HG02981 (cell line): ENCODE measurements around the gene POLE.
"Not testable (repeated sequence)": the region's sequence is repeated elsewhere in the genome, so short reads cannot be mapped to it uniquely, and the experiment has no call there.

Source experiments
- ATAC-seq: cut with Tn5 transposase; IDR thresholded peaks from one replicate; pipeline ENCODE4 v1.9.1; 2021; ENCODE audit warnings: mild to moderate bottlenecking, moderate library complexity; ENCODE audit not compliant: unreplicated experiment

POLE gene

DNA sequence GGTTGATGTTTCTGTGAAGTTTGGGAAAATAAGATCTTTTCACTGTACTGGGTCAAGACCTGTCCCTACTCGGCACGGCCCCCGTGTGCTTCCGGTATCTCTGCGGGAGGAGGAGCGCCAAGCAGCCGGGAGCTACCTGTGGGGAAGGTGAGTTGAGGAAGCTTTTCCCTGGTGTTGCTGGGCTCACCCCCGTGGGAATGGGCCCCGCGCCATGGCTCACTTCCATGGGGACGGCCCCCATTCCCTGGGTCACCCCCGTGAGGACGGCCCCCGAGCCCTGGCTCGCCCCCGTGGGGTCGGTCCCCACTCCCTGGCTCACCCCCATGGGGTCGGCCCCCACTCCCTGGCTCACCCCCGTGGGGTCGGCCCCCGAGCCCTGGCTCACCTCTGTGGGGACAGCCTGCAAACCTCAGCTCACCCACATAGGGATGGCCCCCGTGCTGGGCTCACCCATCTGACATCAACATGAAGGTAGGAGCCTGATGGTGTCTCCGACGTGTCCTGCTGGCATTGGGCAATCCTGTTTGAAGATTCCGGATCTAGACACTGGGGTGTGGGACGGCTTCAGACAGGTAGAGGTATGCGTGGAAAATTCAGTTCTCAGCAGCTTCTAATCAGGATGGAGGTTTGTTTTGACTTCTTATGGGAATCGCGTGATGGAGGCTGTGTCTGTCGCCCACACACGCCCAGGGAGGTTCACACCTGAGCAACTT, 85.8 kb downstream of the POLE start:
- ATAC-seq, result no peak

DNA sequence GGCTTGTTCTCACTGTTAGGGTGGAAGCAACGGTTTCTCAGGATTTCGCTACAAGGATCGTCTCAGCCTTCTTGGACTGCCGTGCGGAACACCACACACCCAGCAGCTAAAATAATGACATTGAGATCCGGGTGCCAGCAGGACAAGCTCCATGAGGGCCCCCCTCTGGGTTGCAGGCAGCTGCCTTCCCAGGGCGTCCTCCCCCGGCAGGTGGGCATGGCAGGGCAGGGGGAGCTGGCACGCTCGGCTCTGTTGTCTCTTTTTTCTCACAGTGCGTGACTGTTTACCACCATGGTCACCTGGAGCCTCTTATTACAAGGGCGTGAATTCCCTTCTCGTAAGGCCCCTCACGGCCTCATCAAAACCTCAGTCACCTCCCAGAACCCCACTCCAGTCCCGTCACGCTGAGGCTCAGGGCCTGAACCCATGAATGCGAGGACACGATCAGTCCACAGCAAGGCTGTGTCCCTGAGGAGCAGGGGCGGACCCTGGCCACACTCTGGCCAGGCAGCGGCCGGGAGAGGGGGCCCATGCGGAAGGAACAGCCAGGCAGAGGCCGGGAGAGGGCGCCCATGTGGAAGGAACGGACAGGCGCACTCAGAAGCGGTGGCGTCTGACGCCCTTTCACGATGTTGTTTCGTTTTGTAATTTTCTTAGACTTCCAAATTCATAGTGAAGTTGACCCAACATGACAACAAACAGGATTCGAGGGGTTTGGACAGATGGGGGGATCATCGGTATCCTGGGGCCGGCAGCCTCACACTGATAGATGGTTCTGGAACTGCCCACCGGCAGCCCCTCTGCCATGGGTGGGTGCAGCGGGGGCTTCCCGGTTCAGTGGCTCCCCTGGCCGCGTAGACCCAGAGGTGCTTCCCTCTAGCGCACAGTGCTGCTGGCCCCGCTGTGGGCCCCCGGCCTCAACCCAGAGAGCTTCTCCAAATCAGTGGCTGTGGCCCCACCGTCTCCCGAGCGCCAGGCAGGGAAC, 86.8 kb downstream of the POLE start:
- ATAC-seq, result no peak

DNA sequence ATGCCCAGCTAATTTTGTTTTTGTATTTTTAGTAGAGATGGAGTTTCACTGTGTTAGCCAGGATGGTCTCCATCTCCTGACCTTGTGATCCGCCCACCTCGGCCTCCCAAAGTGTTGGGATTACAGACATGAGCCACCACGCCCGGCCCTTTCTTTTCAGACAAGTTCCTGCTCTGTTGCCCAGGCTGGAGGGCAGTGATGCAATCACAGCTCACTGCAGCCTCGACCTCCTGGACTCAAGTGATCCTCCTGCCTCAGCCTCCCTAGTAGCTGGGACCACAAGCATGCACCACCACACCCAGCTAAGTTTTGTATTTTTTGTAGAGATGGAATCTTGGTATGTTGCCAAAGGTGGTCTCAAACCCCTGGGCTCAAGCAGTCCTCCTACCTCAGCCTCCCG, 87.6 kb downstream of the POLE start:
- ATAC-seq, result not testable (repeated sequence)

DNA sequence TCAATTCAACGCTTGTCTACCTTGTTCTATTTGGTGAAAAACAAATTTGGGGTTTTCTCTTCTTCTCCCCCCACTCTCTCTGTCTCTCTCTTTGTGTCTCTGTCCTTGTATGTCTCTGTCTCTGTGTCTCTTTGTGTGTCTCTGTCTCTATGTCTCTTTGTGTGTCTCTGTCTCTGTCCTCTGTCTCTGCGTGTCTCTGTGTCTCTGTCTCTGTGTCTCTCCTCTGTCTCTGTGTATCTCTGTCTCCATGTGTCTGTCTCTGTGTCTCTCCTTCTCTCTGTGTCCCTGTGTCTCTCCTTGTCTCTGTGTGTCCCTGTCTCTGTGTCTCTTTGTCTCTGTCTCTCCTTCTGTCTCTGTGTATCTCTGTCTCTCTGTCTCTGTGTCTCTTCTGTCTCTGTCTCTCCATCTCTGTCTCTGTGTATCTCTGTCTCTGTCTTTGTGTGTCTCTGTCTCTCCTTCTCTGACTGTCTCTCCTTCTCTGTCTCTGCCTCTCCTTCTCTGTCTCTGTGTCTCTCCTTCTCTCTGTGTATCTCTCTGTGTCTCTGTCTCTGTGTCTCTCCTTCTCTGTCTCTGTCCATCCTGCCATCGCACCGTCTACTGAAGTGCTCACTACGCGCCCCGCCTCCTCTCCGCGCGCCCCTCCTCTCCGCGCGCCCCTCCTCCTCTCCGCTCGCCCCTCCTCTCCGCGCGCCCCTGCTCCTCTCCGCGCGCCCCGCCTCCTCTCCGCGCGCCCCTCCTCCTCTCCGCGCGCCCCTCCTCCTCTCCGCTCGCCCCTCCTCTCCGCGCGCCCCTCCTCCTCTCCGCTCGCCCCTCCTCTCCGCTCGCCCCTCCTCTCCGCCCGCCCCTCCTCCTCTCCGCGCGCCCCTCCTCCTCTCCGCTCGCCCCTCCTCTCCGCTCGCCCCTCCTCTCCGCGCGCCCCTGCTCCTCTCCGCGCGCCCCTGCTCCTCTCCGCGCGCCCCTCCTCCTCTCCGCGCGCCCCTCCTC, 89.5 kb downstream of the POLE start:
- no peak for ATAC-seq

DNA sequence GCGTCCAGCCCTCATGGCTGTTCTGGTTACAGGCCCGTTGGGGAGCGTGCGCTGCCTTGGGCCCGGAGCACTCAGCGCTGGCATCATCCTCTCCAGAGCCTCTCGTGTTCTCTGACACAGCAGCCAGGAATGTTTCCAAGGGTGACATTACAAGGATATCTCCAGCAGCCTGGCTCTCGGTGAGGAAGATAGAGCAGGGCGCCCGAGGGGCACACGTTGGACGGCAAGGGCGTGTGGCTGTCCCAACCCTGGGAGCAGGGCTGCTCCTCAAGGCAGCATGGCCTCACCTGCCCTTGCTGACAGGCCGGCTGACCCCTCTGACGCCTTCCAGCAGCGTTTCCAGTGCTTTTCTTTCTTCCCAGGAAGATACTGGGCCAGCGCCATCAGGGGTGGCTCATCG, 91.1 kb downstream of the POLE start:
- no peak for ATAC-seq

DNA sequence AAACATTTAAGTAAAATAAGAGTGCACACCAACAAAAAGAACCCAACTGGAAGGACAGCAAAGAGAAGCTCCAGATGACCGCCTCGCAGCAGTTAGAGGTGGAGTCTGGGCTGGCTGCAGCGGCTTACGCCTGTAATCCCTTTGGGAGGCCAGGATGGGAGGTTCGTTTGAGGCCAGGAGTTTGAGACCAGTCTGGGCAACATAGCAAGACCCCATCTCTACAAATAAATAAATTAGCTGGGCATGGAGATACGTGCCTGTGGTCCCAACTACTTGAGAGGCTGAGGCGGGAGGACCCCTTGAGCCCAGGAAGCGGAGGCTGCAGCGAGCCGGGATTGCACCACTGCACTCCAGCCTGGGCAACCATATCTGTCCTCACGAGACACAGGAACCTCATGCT, 92.0 kb downstream of the POLE start:
- ATAC-seq, result no peak

DNA sequence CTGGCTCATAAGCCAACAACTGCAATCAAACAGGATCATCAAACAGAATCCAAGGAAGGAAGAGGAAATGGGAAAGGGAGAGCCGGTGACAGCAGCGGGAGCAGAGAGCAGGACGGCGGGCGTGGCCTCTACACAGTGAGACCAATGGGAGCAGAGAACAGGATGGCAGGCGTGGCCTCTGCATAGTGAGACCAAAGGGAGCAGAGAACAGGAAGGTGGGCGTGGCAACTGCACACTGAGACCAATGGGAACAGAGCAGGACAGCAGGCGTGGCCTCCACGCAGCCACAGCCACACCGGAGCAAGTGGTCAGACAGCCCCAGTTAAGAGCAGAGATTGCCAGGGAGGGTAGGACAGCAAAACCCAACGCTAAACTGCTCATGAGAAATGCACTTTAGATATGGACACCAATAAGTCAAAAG, 93.2 kb downstream of the POLE start:
- peak; percentile 81 for ATAC-seq

DNA sequence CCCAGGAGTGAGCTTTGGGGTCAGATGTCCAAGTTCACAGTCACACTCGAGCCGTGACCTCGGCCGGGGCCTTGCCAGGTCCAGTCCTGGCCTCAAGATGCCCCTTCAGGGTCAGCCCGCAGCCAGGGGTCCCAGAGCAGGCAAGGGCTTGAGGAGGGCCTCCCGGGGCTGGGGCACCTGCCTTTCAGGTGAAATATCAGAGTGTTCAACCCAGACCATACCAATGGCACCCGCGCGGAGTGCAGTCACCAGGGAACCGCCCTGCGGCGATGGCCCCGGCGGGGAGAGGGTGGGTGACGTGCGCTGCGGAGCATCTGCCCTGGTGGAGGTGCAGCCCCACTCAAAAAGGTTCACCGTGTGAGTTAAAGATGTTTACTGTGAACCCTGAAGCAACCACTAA, 93.6 kb downstream of the POLE start:
- ATAC-seq, result no peak

DNA sequence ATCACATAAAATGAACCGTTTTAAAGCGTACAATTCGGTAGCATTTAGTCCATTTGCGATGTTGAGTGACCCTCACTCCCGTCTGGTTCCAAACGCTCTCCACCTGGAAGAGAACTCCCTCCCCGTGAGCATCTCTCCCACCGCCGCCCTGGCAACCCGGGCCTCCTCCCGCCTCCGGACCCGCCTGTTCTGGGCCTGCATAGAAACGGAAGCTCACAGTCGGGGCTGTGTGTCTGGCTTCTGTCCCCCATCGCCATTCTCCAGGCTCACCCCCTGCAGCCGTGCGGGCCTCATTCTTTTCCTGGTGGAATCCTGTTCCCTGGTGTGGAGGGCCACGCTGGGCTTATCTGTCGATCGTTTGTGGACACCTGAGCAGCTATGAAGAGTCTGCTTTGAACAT, 94.1 kb downstream of the POLE start:
- ATAC-seq, result no peak

DNA sequence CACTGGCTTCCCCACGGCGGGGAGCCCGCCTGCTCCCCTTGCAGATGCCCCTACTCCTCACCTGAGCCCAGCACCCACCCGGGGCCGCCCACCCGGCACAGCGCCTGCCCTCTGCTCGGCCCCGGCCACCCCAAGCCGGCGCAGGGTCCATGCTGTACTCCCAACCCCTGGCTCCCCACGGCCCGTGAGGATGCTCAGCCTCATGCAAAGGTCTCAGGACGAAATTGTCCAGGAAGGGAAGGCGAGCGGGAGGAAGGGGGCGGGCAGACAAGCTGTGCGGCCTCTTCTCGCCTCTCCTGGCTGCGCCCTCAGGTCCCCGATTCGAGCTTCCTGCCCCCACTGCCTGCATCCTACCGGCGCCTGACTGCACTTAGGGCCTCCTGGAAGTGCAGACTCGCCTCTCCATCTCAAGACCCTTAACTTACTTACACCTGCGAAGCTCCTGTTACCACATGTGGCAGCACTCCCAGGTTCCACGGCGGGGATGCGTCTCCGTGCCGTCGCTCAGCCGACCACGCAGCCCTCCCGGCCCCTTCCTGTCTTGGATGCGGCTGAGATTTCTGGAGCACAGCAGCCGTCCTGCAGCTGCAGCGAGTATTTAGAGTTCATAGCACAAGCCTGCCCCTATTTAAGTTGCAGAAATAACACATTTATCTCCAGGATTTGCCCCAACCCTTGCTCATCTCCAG, 94.7 kb downstream of the POLE start:
- ATAC-seq, result no peak

DNA sequence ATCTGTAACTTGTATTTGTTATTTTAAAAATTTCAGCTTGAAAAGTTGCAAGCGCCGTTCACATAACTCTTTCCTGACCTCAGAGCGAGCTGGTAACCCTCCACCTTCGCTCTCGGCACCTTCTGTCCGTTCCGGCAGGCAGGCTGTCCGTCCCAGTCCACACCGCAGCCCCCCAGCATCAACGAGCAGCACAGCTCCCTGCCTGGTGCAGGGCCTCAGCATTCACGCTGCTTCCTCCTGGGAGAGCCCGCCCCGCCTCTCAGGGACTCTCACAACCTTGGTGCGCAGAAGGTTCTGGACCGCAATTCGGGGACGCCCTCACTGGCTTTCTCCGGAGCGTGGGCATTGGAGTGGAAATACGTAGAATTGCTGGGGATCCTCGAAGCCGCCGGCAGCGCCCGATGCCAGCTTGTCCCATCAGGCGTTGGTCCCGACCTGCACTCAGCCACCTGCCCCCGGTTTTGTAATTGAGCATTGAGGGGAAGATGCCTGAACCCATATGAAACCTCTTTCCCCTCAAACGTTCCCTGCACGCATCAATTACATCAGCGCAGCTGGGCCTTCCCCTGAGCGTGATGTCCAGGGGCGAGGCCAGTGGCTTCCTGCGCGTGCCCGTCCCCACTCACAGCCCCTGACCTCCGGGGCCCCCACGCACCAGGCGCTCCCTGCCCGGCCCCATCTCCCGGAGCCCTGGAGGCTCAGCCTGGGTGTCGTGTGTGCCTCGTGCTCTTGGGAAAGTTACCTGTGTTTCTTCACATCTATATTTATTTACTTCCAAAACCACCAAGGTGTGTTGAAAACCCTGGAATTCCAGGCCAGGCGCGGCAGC, 95.8 kb downstream of the POLE start:
- no peak for ATAC-seq

DNA sequence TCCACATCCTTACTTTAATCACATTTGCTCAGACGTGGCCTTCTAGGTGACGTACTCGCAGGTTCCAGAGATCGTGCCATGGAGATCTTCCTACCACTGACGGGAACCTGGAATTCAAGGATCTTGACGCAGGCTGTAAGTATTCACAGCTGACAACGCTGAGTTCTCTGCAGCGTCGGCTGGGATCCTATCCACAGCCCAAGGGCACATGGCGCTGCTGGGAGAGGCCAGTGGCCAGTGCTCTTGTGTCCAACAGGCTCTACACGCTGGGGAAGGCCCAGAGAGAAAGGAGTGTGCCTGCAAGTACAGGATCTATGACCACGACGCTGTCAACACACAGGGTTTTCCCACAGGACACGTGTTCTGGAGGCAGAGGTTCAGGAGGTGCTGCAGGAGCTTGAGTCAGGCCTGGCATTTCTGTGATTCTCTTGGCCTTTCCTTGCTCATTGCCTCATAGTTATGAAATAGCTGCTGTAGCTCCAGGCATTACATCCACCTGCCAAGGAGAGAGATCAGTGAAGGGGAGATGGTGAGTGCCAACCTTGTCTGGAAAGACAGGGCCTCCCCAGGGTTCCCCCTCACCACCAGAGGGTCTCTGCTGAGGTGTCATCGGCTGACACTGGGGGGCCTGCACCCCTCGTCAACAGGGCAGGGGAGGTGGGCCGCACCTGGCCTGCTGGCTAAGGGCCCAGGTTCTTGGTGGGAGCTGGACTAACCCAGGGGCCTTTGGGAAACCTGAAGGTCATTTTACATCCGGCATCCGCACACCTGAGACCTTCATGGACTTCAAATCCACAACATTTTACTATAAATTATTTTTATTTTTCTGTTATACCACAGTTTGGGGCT, 98.1 kb downstream of the POLE start:
- ATAC-seq, result no peak

DNA sequence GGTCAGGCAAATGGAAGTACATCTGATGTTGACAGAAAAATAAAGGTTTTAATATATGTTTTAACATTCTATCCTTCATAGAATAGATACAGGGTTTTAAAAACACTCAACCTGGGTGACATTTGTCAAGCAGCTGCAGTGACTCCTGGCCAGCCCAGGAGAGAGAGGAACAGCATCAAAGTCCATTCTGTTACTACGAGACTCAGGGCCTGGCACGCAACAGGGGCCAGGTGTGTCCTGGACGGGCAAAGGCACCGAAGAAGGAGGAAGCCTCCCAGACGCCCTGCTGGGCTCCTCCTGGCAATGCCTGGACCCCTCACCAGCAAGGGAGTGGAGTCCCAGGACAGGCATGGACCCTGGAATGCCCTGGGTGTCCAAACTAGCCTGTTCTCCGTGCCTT, 98.8 kb downstream of the POLE start:
- ATAC-seq, result no peak

DNA sequence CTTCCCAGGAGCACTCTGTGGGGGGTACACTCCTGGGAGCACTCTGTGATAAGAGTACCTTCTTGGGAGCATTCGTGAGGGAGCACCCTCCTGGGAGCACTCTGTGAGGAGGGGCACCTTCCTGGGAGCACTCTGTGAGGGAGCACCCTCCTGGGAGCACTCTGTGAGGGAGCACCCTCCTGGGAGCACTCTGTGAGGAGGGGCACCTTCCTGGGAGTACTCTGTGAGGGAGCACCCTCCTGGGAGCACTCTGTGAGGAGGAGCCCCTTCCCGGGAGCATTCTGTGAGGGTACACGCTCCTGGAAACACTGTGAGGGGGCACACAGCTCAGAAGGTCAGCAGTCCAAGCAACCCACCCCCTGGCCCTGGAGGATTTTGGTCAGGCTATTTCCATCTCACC, 99.4 kb downstream of the POLE start:
- ATAC-seq, result no peak

DNA sequence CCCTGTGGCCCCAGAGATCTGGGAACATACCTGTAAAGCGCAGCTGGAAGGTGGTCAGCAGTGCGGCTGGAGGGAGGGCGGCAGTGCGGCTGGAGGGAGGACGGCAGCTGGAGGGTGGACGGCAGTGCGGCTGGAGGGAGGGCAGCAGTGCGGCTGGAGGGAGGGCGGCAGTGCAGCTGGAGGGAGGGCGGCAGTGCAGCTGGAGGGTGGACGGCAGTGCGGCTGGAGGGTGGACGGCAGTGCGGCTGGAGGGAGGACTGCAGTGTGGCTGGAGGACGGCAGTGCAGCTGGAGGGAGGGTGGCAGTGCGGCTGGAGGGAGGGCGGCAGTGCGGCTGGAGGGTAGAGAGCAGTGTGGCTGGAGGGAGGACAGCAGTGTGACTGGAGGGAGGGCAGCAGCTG, 100.2 kb downstream of the POLE start:
- ATAC-seq, result no peak

DNA sequence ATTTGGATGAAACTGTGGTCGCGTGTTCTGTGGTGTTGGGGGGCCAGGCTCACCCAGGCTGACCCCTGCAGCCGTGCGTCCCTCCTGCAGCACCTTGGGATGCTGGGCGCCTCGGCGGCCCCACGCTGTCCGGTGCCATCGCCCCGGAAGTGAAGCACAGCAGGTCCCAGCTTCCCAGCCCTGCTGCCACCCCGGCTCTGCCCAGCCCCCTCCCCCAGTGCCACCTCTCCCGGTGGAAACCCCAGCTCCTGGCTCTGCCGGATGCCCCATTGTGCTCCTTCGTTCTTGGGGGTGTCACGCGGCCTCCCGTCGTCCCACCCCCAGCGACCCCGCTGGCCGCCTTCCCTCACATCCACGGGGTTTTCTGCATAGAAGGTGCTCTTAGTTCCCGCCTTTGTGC, 102.0 kb downstream of the POLE start:
- ATAC-seq, result no peak

DNA sequence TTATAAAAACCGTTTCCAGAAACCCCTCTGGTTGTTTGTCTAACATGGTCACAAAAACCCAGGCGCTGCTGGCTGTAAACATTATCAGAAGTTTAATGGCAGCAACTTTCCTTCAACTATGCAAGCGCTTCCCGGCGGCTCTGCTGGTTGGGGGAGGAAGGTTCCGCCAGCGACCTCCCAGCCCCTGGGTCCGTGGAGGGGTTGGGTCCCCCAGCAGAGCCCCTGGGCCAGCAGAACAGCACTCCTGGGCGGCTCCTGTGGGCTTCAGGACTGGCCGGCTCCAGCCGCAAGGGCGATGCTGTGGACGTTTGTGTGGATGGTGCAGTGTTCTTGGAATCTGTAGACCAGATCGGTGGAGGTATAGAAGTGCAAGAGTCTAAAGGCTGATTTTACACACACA, 102.7 kb downstream of the POLE start:
- no peak for ATAC-seq

DNA sequence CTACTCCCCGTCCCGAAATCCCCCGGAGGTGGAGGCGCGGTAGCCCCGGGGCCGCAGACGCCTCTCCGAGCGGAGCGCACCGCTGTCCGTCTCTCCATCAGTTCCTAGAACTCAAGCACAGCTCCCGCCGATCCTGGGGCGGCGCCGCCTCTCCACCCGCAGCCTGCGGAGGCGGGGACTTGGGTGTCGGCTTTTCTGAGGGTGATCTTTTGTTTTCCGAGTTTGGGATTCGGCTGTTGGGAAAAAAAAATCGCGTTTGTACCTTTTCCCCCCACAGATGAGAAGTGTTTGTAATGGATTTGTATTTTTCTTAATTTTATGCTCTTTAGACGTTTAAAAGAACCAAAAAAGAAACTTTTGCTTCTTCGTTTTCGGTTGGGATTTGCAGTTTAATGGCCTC, 103.4 kb downstream of the POLE start:
- ATAC-seq, result no peak

DNA sequence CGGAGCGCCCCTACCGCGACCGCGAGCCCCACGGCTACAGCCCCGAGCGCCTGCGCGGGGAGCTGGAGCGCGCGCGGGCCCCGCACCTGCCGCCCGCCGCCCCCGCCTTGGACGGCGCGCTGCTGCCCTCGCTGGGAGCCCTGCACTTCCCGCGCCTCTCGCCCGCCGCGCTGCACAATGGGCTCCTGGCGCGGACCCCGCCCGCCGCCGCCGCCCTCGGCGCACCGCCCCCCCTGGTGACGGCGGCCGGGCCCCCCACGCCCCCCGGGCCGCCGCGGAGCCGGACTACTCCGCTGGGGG, 103.8 kb downstream of the POLE start:
- no peak for ATAC-seq
